ENCODE measurements around the gene CAB39. TPM values are rescaled to one million over a fixed set of nuclear protein-coding genes. Genes with fewer than 3 reads are reported as not detected.

CAB39 gene
- polyA plus RNA-seq, 3 donors = 33.1 to 53.8 (median 38.3) TPM

DNA sequence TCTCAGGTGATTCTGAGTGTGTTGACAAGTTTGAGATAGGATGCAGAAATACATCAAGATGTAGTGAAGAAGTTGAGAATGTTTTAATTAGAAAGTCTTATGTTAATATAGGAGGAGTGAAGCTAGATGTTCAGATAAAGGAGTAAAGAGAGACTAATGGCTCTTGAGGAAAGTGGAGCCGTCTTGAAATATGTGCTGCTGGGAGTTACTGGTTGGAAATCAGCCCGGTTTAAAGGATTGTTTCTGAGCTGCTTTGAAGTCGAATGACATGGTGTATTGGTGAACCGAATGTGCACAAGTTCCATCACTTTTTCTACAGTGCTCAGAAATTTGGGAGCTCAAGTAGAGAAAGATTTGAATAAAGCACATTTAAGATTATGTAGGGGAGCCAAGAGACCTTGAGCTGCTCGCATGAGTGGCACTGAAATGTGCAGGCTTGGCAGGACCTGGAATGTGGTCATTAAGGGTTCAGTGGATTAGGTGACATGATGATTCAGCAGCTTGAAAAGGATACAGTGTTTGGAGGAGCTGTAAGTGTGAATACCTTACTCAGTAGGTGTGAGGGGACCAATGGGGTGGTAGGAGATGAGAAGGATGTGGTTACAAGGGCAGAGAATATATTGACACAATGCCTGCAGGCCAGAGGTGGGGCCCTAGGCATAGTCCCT is 68.6 kb downstream of the CAB39 start:
- no peak for DNase-seq
- Histone ChIP-seq H3K4me2 (replicated peaks; ENCODE audit: extremely low read depth, low read length, poor library complexity, severe bottlenecking) (no peak overlapping the region), H3K79me2 (ENCODE audit: insufficient read depth, low read length) (peaks cover 97% of the 10 kb centered on the region), H3K27ac (ENCODE audit: low read depth in 1 of 2, low read length in 2 of 2) (no peak overlapping the region), H3K27me3 (ENCODE audit: control insufficient read depth in 2 of 2, insufficient read depth in 2 of 2, low read length in 2 of 2) (no peaks in the 10 kb centered on the region), H3K4me1 (ENCODE audit: control insufficient read depth in 1 of 2, insufficient read depth in 2 of 2, low read length in 2 of 2) (peaks cover 9 to 15% of the 10 kb centered on the region in 2 donors), H3K36me3 (replicated peaks in 1 of 2; ENCODE audit: control insufficient read depth in 1 of 2, insufficient read depth in 2 of 2, low read length in 2 of 2) (peaks cover 15 to 75% of the 10 kb centered on the region in 2 donors), H2AFZ (ENCODE audit: insufficient read depth, low read depth, low read length, poor library complexity, severe bottlenecking) (no peak overlapping the region), H4K20me1 (ENCODE audit: insufficient read depth, low read length) (peaks cover 98% of the 10 kb centered on the region), H3K4me3 (replicated peaks in 1 of 3; ENCODE audit: low read depth in 2 of 3, low read length in 3 of 3) (no peak overlapping the region), H3K9me3 (replicated peaks in 1 of 2; ENCODE audit: control insufficient read depth in 1 of 2, insufficient read depth in 1 of 2, low read length in 2 of 2) (no peaks in the 10 kb centered on the region), H3K9ac (ENCODE audit: insufficient read depth, low read length, poor library complexity, severe bottlenecking) (no peak overlapping the region)
- H3K27ac Mint-ChIP-seq = peak overlapping the region in 4 of 7 donors; percentile 12 to 88 (median 48)
- 100% methylated on average over 4 of the region's 5 CpGs for WGBS (ENCODE audit: insufficient coverage)
- peaks cover 31% of the 10 kb centered on the region for H3K4me1 Mint-ChIP-seq
- H3K4me3 Mint-ChIP-seq = no peak overlapping the region
- H3K36me3 Mint-ChIP-seq = peaks cover 58 to 84% of the 10 kb centered on the region in 2 donors
- intact Hi-C loops (cut with micrococcal nuclease) = no loop called here
- no peaks in the 10 kb centered on the region for H3K27me3 Mint-ChIP-seq (ENCODE audit: low read depth in 3 of 3)
- TF ChIP-seq, protein P1, sequence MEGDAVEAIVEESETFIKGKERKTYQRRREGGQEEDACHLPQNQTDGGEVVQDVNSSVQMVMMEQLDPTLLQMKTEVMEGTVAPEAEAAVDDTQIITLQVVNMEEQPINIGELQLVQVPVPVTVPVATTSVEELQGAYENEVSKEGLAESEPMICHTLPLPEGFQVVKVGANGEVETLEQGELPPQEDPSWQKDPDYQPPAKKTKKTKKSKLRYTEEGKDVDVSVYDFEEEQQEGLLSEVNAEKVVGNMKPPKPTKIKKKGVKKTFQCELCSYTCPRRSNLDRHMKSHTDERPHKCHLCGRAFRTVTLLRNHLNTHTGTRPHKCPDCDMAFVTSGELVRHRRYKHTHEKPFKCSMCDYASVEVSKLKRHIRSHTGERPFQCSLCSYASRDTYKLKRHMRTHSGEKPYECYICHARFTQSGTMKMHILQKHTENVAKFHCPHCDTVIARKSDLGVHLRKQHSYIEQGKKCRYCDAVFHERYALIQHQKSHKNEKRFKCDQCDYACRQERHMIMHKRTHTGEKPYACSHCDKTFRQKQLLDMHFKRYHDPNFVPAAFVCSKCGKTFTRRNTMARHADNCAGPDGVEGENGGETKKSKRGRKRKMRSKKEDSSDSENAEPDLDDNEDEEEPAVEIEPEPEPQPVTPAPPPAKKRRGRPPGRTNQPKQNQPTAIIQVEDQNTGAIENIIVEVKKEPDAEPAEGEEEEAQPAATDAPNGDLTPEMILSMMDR (IDR thresholded peaks at IDR 0.05) = no peak
- H3K9me3 Mint-ChIP-seq = peaks cover 0 to 5% (median 2%) of the 10 kb centered on the region in 7 donors

DNA sequence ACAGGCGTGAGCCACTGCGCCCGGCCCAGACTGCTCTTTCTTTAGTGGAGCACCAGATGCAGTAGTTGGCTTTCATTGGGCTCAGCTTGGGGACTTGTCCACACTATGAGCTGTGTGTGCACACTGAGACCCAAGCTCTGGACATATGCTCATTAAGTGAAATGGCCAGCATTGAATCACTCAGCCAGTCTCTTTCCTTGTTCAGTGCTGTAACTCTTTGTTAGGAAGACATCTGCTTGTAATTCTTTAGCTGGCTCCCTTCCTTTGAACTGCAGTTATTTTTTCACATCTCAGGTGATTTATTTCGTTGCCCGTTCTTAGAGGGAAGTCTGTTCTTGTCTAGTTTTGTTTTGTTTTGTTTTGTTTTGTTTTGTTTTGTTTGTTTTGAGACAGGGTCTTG is 70.5 kb downstream of the CAB39 start:
- peaks cover 98% of the 10 kb centered on the region for H4K20me1 ChIP-seq (ENCODE audit: insufficient read depth, low read length)
- no peak overlapping the region for H3K4me3 ChIP-seq (replicated peaks in 1 of 3; ENCODE audit: low read depth in 2 of 3, low read length in 3 of 3)
- no peak for DNase-seq
- no peak overlapping the region for H3K4me2 ChIP-seq (replicated peaks; ENCODE audit: extremely low read depth, low read length, poor library complexity, severe bottlenecking)
- peaks cover 9 to 15% of the 10 kb centered on the region in 2 donors for H3K4me1 ChIP-seq (ENCODE audit: control insufficient read depth in 1 of 2, insufficient read depth in 2 of 2, low read length in 2 of 2)
- Mint-ChIP-seq H3K4me3 (no peak overlapping the region), H3K4me1 (peaks cover 30% of the 10 kb centered on the region), H3K9me3 (peaks cover 1 to 8% (median 5%) of the 10 kb centered on the region in 7 donors), H3K36me3 (peaks cover 55 to 78% of the 10 kb centered on the region in 2 donors), H3K27me3 (ENCODE audit: low read depth in 3 of 3) (no peaks in the 10 kb centered on the region), H3K27ac (peak overlapping the region in 1 of 7 donors; percentile 12)
- no peak overlapping the region for H2AFZ ChIP-seq (ENCODE audit: insufficient read depth, low read depth, low read length, poor library complexity, severe bottlenecking)
- peaks cover 20 to 72% of the 10 kb centered on the region in 2 donors for H3K36me3 ChIP-seq (replicated peaks in 1 of 2; ENCODE audit: control insufficient read depth in 1 of 2, insufficient read depth in 2 of 2, low read length in 2 of 2)
- 96% methylated on average over 3 of the region's 5 CpGs for WGBS (ENCODE audit: insufficient coverage)
- H3K27ac ChIP-seq (ENCODE audit: low read depth in 1 of 2, low read length in 2 of 2) = no peak overlapping the region
- no peak overlapping the region for H3K9ac ChIP-seq (ENCODE audit: insufficient read depth, low read length, poor library complexity, severe bottlenecking)
- H3K79me2 ChIP-seq (ENCODE audit: insufficient read depth, low read length) = peaks cover 97% of the 10 kb centered on the region
- intact Hi-C loops (cut with micrococcal nuclease) = no loop called here
- TF ChIP-seq, protein P1 (IDR thresholded peaks at IDR 0.05) = no peak
- peaks cover 0 to under 1% of the 10 kb centered on the region in 2 donors for H3K9me3 ChIP-seq (replicated peaks in 1 of 2; ENCODE audit: control insufficient read depth in 1 of 2, insufficient read depth in 1 of 2, low read length in 2 of 2)
- no peaks in the 10 kb centered on the region for H3K27me3 ChIP-seq (ENCODE audit: control insufficient read depth in 2 of 2, insufficient read depth in 2 of 2, low read length in 2 of 2)
